Prostate gland (tissue), 2 donors: ENCODE data around the gene NOLC1.

ENCODE experiments used
- POLR2AphosphoS5 ChIP-seq: sonication (generic); formaldehyde crosslinking; IDR thresholded peaks from one replicate; pipeline ENCODE4 v1.6.1; 2017; ENCODE audit warnings: antibody characterized with exemption
- TF ChIP-seq, protein P1 (sequence below), 4 experiments: fragments of 200-600 bp in 2 of 4; fragments of 450-650 bp in 2 of 4; sonication (generic) in 2 of 4; IDR thresholded peaks; 1 replicate in 3 of 4; 2 replicates in 1 of 4; pipeline ENCODE4 v1.5.1; 2016 to 2019; ENCODE audit warnings: antibody characterized with exemption in 4 of 4, mild to moderate bottlenecking in 2 of 4, moderate library complexity in 2 of 4

DNA sequence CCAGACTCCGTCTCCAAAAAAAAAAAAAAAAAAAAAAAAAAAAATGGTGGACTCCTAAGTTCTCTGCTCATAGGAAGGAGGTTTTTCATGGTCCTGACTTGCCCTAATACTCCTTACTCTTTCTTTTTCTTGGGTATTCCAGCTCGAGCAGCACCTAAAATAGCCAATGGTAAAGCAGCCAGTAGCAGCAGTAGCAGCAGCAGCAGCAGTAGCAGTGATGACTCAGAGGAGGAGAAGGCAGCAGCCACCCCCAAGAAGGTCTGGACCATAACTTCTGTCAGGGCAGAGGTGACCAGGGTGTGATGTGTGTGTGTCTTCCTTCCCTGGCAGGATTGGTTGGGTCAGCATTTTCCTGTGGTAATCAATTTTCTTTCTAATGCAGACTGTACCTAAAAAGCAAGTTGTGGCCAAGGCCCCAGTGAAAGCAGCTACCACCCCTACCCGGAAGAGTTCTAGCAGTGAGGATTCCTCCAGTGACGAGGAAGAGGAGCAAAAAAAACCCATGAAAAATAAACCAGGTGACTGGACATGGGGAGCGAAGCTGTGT is 6.9 kb downstream of the NOLC1 start:
- TF ChIP-seq, protein P1, sequence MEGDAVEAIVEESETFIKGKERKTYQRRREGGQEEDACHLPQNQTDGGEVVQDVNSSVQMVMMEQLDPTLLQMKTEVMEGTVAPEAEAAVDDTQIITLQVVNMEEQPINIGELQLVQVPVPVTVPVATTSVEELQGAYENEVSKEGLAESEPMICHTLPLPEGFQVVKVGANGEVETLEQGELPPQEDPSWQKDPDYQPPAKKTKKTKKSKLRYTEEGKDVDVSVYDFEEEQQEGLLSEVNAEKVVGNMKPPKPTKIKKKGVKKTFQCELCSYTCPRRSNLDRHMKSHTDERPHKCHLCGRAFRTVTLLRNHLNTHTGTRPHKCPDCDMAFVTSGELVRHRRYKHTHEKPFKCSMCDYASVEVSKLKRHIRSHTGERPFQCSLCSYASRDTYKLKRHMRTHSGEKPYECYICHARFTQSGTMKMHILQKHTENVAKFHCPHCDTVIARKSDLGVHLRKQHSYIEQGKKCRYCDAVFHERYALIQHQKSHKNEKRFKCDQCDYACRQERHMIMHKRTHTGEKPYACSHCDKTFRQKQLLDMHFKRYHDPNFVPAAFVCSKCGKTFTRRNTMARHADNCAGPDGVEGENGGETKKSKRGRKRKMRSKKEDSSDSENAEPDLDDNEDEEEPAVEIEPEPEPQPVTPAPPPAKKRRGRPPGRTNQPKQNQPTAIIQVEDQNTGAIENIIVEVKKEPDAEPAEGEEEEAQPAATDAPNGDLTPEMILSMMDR (IDR thresholded peaks at IDR 0.05) = no peak
- TF ChIP-seq POLR2AphosphoS5 = no peak
